Stomach (tissue), 9 donors: Measurements from ENCODE around the gene IL10RB. TPM values are rescaled to one million over a fixed set of nuclear protein-coding genes. Genes with fewer than 3 reads are reported as not detected.

Experiments used
- DNase-seq, 2 donors: peaks; one replicate each; pipeline versions ENCODE4 v3.0.0 to v3.0.0-alpha.2; 2013 to 2019
- H3K27ac ChIP-seq, 5 donors: fragments of 200-600 bp in 4 of 5; sonication (generic) in 4 of 5; one replicate each; pipeline ENCODE4 v1.5.1; 2013 to 2019; ENCODE audit warnings: mild to moderate bottlenecking in 1 of 5, moderate library complexity in 1 of 5
- H3K27me3 ChIP-seq, 3 donors: fragments of 200-600 bp; sonication (generic); one replicate each; pipeline ENCODE4 v1.5.1; 2017 to 2019; ENCODE audit warnings: mixed run types in 1 of 3
- H3K36me3 ChIP-seq, 4 donors: fragments of 200-600 bp; sonication (generic); 1 replicate in 3 of 4; 2 replicates in 1 of 4; pipeline ENCODE4 v1.5.1; 2016 to 2019
- H3K4me1 ChIP-seq, 4 donors: fragments of 200-600 bp; sonication (generic); one replicate each; pipeline ENCODE4 v1.5.1; 2016 to 2019
- H3K4me3 ChIP-seq, 4 donors: fragments of 200-600 bp; sonication (generic) in 3 of 4; one replicate each; pipeline ENCODE4 v1.5.1; 2016 to 2019; ENCODE audit warnings: mild to moderate bottlenecking in 1 of 4
- H3K9me3 ChIP-seq, 4 donors: fragments of 200-600 bp; sonication (generic); one replicate each; pipeline ENCODE4 v1.5.1; 2016 to 2019
- CTCF ChIP-seq, 7 experiments: fragments of 450-650 bp in 4 of 7; fragments of 200-600 bp in 3 of 7; sonication (generic) in 3 of 7; IDR thresholded peaks; one replicate each; pipeline ENCODE4 v1.5.1; 2016 to 2019; ENCODE audit warnings: antibody characterized with exemption in 7 of 7, control low read depth in 2 of 7, mild to moderate bottlenecking in 1 of 7
- EP300 ChIP-seq: sonication (generic); formaldehyde crosslinking; IDR thresholded peaks from one replicate; pipeline ENCODE4 v1.6.1; 2017; ENCODE audit warnings: antibody characterized with exemption
- POLR2A ChIP-seq, 4 donors: fragments of 450-650 bp; IDR thresholded peaks; one replicate each; pipeline ENCODE4 v1.6.1; 2016; ENCODE audit warnings: antibody characterized with exemption in 4 of 4, control low read depth in 2 of 4, mild to moderate bottlenecking in 1 of 4, moderate library complexity in 1 of 4
- POLR2AphosphoS5 ChIP-seq, 3 donors: sonication (generic); formaldehyde crosslinking; IDR thresholded peaks; one replicate each; pipeline ENCODE4 v1.6.1; 2016; ENCODE audit warnings: antibody characterized with exemption in 3 of 3
- WGBS, 5 donors: extraction: QIAGEN DNeasy Blood & Tissue Kit in 3 of 5; methylation state at CpG; one replicate each; pipeline versions ENCODE4 v1.1.5 to v1.1.7; 2013 to 2018; 5-methylcytosine and 5-hydroxymethylcytosine counted together
- intact Hi-C: fragments of 100-400 bp; cut with DNase I; formaldehyde crosslinking; loops from one replicate; pipeline ENCODE4 v1.15.1; 2023; ENCODE audit warnings: low total_unique reads
- polyA plus RNA-seq, 3 donors: library from polyadenylated mRNA; stranded (reverse); fragments of 200-250 nt; gene quantifications; one replicate each; pipeline ENCODE4 v1.2.3, GENCODE V29; 2013
- total RNA-seq, 5 donors: library from RNA; depleted of rRNA; stranded (reverse); fragments of >200 nt; gene quantifications; one replicate each; pipeline versions ENCODE4 v1.1.0 to v1.2.3, GENCODE V29; 2014 to 2016
- donor health status: healthy with polysubstance abuse.
- donor health status: Bipolar disorder and iron deficiency.
- donor health status: healthy.

IL10RB gene
- total and polyA plus RNA-seq, 8 donors = 10.3 to 55.3 (median 18.8) TPM; not detected in 1

DNA sequence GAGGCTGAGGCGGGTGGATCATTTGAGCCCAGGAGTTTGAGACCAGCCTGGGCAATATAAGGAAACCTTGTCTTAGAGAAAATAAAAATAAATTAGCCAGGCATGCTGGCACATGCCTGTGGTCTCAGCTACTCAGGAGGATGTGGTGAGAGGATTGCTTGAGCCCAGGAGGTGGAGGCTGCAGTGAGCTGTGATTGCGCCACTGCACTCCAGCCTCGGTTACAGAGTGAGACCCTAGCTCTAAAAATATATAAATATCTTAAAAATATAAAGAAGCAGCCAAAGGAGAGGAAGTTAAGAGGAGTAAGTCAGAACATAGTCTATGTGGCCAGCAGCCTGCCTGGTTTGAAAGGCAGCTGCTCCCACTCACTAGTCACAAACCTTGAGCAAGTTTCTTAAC, 4.5 kb upstream of the IL10RB start:
- 72 to 85% (median 80%) methylated on average over 3 of the region's 3 CpGs for WGBS, 5 donors
- peaks cover 7 to 40% (median 33%) of the 10 kb centered on the region in 4 donors for H3K36me3 ChIP-seq
- no peak for TF ChIP-seq POLR2A (IDR thresholded peaks at IDR 0.05)
- TF ChIP-seq POLR2AphosphoS5 (IDR thresholded peaks at IDR 0.05) = no peak
- no peak for TF ChIP-seq CTCF (IDR thresholded peaks at IDR 0.05)
- TF ChIP-seq EP300 = no peak
- intact Hi-C loops = no loop called here
- no peaks in the 10 kb centered on the region for H3K9me3 ChIP-seq
- DNase-seq = no peak
- no peaks in the 10 kb centered on the region for H3K27me3 ChIP-seq
- no peak overlapping the region for H3K27ac ChIP-seq
- peaks cover 6 to 22% (median 8%) of the 10 kb centered on the region in 4 donors for H3K4me1 ChIP-seq
- H3K4me3 ChIP-seq = no peak overlapping the region

- intact Hi-C loops = no loop called here
- Histone ChIP-seq H3K27me3 (no peaks in the 10 kb centered on the region), H3K27ac (no peak overlapping the region), H3K4me3 (no peak overlapping the region), H3K36me3 (peaks cover 1 to 27% (median 20%) of the 10 kb centered on the region in 4 donors), H3K4me1 (peaks cover 8 to 34% (median 18%) of the 10 kb centered on the region in 4 donors), H3K9me3 (no peaks in the 10 kb centered on the region)
- no peak for DNase-seq
- 93 to 98% (median 96%) methylated on average over 11 of the region's 11 CpGs for WGBS, 5 donors
- TF ChIP-seq EP300 (no peak), CTCF (IDR thresholded peaks at IDR 0.05) (no peak), POLR2AphosphoS5 (IDR thresholded peaks at IDR 0.05) (no peak), POLR2A (IDR thresholded peaks at IDR 0.05) (no peak)
These were observed 3.2 kb upstream of the IL10RB start for GRCh38 chr21:33262921-33263320.

GRCh38 chr21:33264561-33264960, 1.6 kb upstream of the IL10RB start:
- Histone ChIP-seq H3K36me3 (peaks cover 0 to 24% (median 22%) of the 10 kb centered on the region in 4 donors), H3K4me1 (peaks cover 24 to 50% (median 30%) of the 10 kb centered on the region in 4 donors), H3K27me3 (no peaks in the 10 kb centered on the region), H3K27ac (peak overlapping the region in 2 of 5 donors; percentile 93 to 96), H3K4me3 (no peak overlapping the region), H3K9me3 (no peaks in the 10 kb centered on the region)
- DNase-seq = no peak
- TF ChIP-seq CTCF (IDR thresholded peaks at IDR 0.05) = no peak
- no peak for TF ChIP-seq POLR2A (IDR thresholded peaks at IDR 0.05)
- no peak for TF ChIP-seq EP300
- no peak for TF ChIP-seq POLR2AphosphoS5 (IDR thresholded peaks at IDR 0.05)
- 89 to 95% (median 92%) methylated on average over 10 to 11 of the region's 11 CpGs for WGBS, 5 donors
- intact Hi-C loops = no loop called here

DNA sequence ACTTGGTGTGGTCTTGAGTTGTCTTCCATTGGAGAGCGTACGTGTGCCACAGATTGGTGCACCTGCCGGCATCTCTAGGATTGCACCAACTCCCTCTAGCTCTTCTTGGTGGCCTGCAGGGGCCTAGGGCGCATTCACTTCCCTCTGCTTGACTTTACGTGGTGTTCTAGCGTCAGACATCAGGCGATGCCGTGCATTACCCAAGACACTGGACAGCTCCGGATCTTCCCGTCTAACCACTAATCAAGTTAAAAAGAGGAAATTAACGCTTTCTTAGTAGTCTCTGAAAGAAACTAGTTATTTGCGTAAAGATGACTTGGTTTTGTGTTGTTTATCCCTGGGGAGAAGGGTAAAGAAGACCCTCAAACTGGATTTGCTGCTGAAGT, 510 bp upstream of the IL10RB start:
- TF ChIP-seq POLR2A (IDR thresholded peaks at IDR 0.05) (no peak), POLR2AphosphoS5 (IDR thresholded peaks at IDR 0.05) (peak in 1 of 3 donors; percentile 36)
- Histone ChIP-seq H3K4me3 (peak overlapping the region; percentile 56 to 98 (median 84)), H3K36me3 (peaks cover 0 to 32% (median 31%) of the 10 kb centered on the region in 4 donors), H3K9me3 (no peaks in the 10 kb centered on the region), H3K27ac (peak overlapping the region in 4 of 5 donors; percentile 92 to 96 (median 94)), H3K27me3 (no peaks in the 10 kb centered on the region), H3K4me1 (peaks cover 30 to 61% (median 38%) of the 10 kb centered on the region in 4 donors)
- 20 to 30% (median 26%) methylated on average over 12 of the region's 12 CpGs for WGBS, 5 donors
- intact Hi-C loops = no loop called here
- peak; percentile 44 to 75 for DNase-seq

- H3K4me3 ChIP-seq = peak overlapping the region; percentile 56 to 98 (median 84)
- H3K27ac ChIP-seq = peak overlapping the region; percentile 91 to 96 (median 93)
- intact Hi-C loops = no loop called here
- H3K9me3 ChIP-seq = no peaks in the 10 kb centered on the region
- H3K4me1 ChIP-seq = peaks cover 30 to 67% (median 38%) of the 10 kb centered on the region in 4 donors
- H3K36me3 ChIP-seq = peaks cover 0 to 43% (median 41%) of the 10 kb centered on the region in 4 donors
- WGBS, 5 donors = 1 to 7% (median 3%) methylated on average over 6 to 8 of the region's 8 CpGs
- peak in 1 of 2 donors; percentile 28 for DNase-seq
- TF ChIP-seq POLR2AphosphoS5 (IDR thresholded peaks at IDR 0.05) = no peak
- no peak for TF ChIP-seq EP300
- TF ChIP-seq CTCF (IDR thresholded peaks at IDR 0.05) = no peak
- no peak for TF ChIP-seq POLR2A (IDR thresholded peaks at IDR 0.05)
- H3K27me3 ChIP-seq = no peaks in the 10 kb centered on the region
These were observed 595 bp downstream of the IL10RB start for GRCh38 chr21:33266789-33267135.
